ENCODE data around the gene RAB1A.

Gene RAB1A

GRCh38 chr2:65081232-65081685 lies 48.6 kb downstream of the RAB1A start:
- DNase-seq, result no peak

GRCh38 chr2:65079017-65079416 lies 50.9 kb downstream of the RAB1A start:
- no peak for DNase-seq

- no peak for DNase-seq
Measured at GRCh38 chr2:65077898-65078297, 52.0 kb downstream of the RAB1A start.

- no peak for DNase-seq
Measured at GRCh38 chr2:65076345-65076710, 53.6 kb downstream of the RAB1A start.

- no peak for DNase-seq
Measured at GRCh38 chr2:65075605-65076344, 54.1 kb downstream of the RAB1A start.

- no peak for DNase-seq
Measured at GRCh38 chr2:65075176-65075575, 54.7 kb downstream of the RAB1A start.

- no peak for DNase-seq
Measured at GRCh38 chr2:65073879-65074565, 55.9 kb downstream of the RAB1A start.

GRCh38 chr2:65072181-65072970 lies 57.5 kb downstream of the RAB1A start:
- no peak for DNase-seq

GRCh38 chr2:65071499-65072180 lies 58.3 kb downstream of the RAB1A start:
- no peak for DNase-seq

- no peak for DNase-seq
Measured at GRCh38 chr2:65070856-65071255, 59.0 kb downstream of the RAB1A start.

GRCh38 chr2:65070172-65070830 lies 59.6 kb downstream of the RAB1A start:
- no peak for DNase-seq

- DNase-seq, result no peak
Measured at GRCh38 chr2:65069439-65069824, 60.5 kb downstream of the RAB1A start.

- no peak for DNase-seq
Measured at GRCh38 chr2:65067806-65068553, 61.9 kb downstream of the RAB1A start.

GRCh38 chr2:65064728-65065552 lies 65.0 kb downstream of the RAB1A start:
- peak; percentile 89 for DNase-seq

GRCh38 chr2:65062843-65063825 lies 66.8 kb downstream of the RAB1A start:
- DNase-seq, result no peak

GRCh38 chr2:65061910-65062339 lies 68.0 kb downstream of the RAB1A start:
- no peak for DNase-seq

GRCh38 chr2:65061146-65061909 lies 68.6 kb downstream of the RAB1A start:
- DNase-seq, result no peak

- DNase-seq, result no peak
Measured at GRCh38 chr2:65059071-65059470, 70.8 kb downstream of the RAB1A start.

Data from NCI-H1694 (cell line).